Stimulated activated effector memory CD8-positive, alpha-beta T cell treated with anti-CD3 and anti-CD28 coated beads, Interleukin-12 subunit alpha, Interleukin-12 subunit beta, amount 100 ng/mL, for 72 hours (primary cell): ENCODE results near the gene CALY.
A peak's percentile ranks its signal among the peaks of the same experiment; 100 is the strongest.

Experiments
- ATAC-seq: fragments of 150-1000 bp; cut with Tn5 transposase; 2 replicates; pipeline ENCODE4 v1.10.0; 2021
- DNase-seq, 2 donors: peaks; one replicate each; pipeline ENCODE4 v3.0.0; 2021 to 2022; ENCODE audit warnings: low spot score in 2 of 2
- H3K27ac Mint-ChIP-seq: one replicate; pipeline ENCODE4 v1.8.0; 2022; ENCODE audit warnings: mild to moderate bottlenecking, mixed read lengths
- H3K36me3 Mint-ChIP-seq: one replicate; pipeline ENCODE4 v1.8.0; 2022; ENCODE audit warnings: mild to moderate bottlenecking, mixed read lengths
- H3K4me1 Mint-ChIP-seq: one replicate; pipeline ENCODE4 v1.8.0; 2022; ENCODE audit warnings: mixed read lengths
- H3K4me3 Mint-ChIP-seq: one replicate; pipeline ENCODE4 v1.8.0; 2022; ENCODE audit warnings: mild to moderate bottlenecking, mixed read lengths
- H3K9me3 Mint-ChIP-seq: one replicate; pipeline ENCODE4 v1.8.0; 2022; ENCODE audit warnings: mixed read lengths

Gene CALY

GRCh38 chr10:133306941-133307379 lies 29.7 kb downstream of the CALY start:
- Mint-ChIP-seq H3K36me3 (peaks cover 43% of the 10 kb centered on the region), H3K4me1 (peaks cover 31% of the 10 kb centered on the region), H3K27ac (peak overlapping the region; percentile 97), H3K4me3 (peak overlapping the region; percentile 93), H3K9me3 (no peaks in the 10 kb centered on the region)
- DNase-seq: no peak
- no peak for ATAC-seq

- ATAC-seq (no peak), DNase-seq (no peak)
- Mint-ChIP-seq H3K4me1 (peaks cover 31% of the 10 kb centered on the region), H3K9me3 (no peaks in the 10 kb centered on the region), H3K27ac (no peak overlapping the region), H3K36me3 (peaks cover 43% of the 10 kb centered on the region), H3K4me3 (no peak overlapping the region)
Observed at GRCh38 chr10:133306097-133306476, 30.6 kb downstream of the CALY start.

DNA sequence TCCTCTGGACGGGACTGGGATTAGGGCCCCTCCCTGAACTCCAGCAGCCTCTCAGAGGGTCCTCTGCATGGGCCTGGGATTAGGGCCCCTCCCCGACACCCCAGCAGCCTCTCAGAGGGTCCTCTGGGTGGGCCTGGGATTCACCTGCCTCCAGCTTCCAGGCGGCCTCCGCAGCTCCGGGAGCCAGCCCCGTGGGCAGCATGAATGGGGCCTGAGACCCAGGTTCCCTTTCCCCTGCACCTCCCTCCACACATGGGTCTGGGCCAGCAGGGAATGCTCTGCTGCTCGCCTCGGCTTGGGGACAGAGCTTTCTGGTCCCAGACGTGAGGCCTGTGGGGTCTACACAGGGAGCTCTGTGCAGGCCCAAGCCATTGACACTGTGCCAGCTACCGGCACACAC lies 33.5 kb downstream of the CALY start:
- Mint-ChIP-seq H3K9me3 (no peaks in the 10 kb centered on the region), H3K4me3 (no peak overlapping the region), H3K36me3 (peaks cover 56% of the 10 kb centered on the region), H3K4me1 (peaks cover 30% of the 10 kb centered on the region), H3K27ac (no peak overlapping the region)
- DNase-seq (no peak), ATAC-seq (no peak)

GRCh38 chr10:133302230-133302629 lies 34.5 kb downstream of the CALY start:
- no peak for DNase-seq
- Mint-ChIP-seq H3K27ac (no peak overlapping the region), H3K36me3 (peaks cover 57% of the 10 kb centered on the region), H3K9me3 (no peaks in the 10 kb centered on the region), H3K4me3 (no peak overlapping the region), H3K4me1 (peaks cover 25% of the 10 kb centered on the region)
- no peak for ATAC-seq

DNA sequence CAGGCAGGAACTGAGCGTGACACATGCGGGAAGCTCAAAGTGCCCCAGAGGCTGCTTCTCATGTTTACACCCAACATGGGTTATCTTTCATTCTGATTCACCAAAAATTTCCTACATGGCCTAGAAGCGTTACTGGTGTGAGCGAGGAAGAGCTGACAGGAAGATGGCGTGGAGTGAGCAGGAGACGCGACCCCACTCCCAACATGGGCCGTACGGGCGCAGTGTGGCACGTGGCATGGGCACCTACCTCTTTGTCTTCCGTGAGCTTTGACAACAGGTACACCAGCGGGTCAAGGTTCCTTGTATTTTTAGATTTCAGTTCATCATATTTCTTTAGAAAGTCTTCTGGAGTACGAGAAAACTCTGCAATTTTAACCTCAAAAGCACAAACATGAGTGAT lies 37.0 kb downstream of the CALY start:
- Mint-ChIP-seq H3K4me3 (no peak overlapping the region), H3K36me3 (peaks cover 82% of the 10 kb centered on the region), H3K9me3 (no peaks in the 10 kb centered on the region), H3K27ac (no peak overlapping the region), H3K4me1 (peaks cover 6% of the 10 kb centered on the region)
- no peak for DNase-seq
- no peak for ATAC-seq

DNA sequence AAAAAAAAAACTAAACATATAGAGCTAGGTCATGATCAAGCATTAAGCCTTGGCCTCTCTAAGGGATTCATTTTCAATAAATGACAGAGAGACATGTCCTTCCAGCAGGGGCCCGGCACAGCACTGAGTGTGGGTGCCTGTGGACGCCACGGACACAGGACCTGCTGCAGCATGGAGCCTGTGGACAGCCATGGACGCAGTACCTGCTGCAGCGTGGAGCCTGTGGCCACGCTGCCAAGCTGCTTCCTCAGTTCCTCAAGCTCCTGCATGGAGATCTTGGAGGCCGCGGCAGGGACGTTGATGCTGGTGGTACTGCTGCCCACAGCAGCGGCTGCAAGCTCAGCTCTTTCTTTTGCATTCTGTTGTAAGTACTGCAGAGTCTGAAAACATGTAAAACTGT lies 37.5 kb downstream of the CALY start:
- DNase-seq (no peak), ATAC-seq (no peak)
- H3K27ac Mint-ChIP-seq: no peak overlapping the region
- H3K4me1 Mint-ChIP-seq: peaks cover 6% of the 10 kb centered on the region
- peaks cover 87% of the 10 kb centered on the region for H3K36me3 Mint-ChIP-seq
- no peaks in the 10 kb centered on the region for H3K9me3 Mint-ChIP-seq
- no peak overlapping the region for H3K4me3 Mint-ChIP-seq

DNA sequence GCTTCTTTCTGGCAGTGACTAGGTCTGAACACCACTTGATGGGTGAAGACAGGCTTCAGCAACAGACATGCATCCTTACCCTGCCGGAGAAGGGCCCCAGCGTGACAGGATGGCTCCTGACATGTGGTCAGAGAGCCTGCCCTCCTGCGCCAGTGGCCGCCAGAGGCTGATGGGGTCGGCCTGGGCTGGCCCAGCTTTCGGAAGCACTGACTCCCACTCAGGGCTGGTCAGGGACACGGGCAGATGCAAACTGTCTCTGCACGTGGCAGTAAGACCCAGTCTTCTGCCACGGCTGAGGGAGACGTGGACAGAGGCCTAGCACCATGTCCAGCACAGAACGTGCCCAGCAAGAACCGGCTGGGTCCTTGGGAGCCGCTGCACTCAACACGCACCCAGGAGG lies 38.2 kb downstream of the CALY start:
- ATAC-seq: no peak
- H3K27ac Mint-ChIP-seq: no peak overlapping the region
- peaks cover 94% of the 10 kb centered on the region for H3K36me3 Mint-ChIP-seq
- H3K4me3 Mint-ChIP-seq: no peak overlapping the region
- peaks cover 6% of the 10 kb centered on the region for H3K4me1 Mint-ChIP-seq
- DNase-seq: no peak
- H3K9me3 Mint-ChIP-seq: no peaks in the 10 kb centered on the region

- ATAC-seq (no peak), DNase-seq (no peak)
- H3K4me3 Mint-ChIP-seq: no peak overlapping the region
- H3K4me1 Mint-ChIP-seq: peaks cover 6% of the 10 kb centered on the region
- H3K36me3 Mint-ChIP-seq: peaks cover 99% of the 10 kb centered on the region
- H3K9me3 Mint-ChIP-seq: no peaks in the 10 kb centered on the region
- H3K27ac Mint-ChIP-seq: peak overlapping the region; percentile 23
Observed at GRCh38 chr10:133297504-133297903, 39.2 kb downstream of the CALY start.

DNA sequence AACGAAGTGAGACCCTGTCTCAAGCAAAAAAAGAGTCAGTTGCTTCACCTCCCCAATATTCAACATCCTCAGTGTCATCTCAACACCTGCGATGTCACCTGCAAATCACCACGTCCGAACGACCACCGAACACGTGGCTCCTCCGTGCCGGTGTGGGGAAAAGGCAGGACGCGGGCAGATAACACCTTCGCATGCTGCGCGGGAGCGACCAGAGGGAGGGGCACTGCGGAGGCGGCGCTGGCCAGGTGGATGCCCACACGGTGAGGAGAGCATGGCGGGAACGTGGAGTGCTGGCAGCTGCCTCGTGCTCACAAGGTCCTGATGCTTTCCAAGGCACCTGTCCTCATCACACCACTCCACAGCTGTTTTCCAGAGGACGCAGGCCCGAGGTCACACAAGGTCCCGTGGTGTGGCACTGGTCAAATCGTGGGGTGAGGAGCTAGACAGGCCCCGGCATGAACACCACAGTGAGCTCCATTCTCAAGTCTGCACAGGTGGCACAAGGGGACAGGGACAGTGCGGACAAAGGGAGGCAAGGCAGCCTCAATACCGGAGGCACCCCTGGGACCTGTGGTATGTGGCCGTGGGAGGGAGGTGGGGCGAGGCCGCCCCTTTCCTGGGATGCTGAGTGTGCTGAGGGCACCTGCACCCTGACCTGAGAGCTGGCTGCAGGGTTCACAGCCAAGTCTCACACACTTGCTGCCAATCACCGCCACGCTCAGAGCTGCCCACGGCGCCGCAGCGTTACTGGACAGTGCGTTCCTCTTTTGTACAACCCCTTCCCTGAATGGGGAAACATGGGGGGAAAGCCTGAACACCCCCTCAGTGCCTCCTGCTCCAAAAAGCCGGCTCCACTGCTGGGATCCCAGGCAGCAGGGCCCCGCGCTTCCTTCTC lies 41.0 kb downstream of the CALY start:
- Mint-ChIP-seq H3K4me3 (no peak overlapping the region), H3K36me3 (peaks cover 88% of the 10 kb centered on the region), H3K27ac (no peak overlapping the region), H3K4me1 (peaks cover 6% of the 10 kb centered on the region), H3K9me3 (no peaks in the 10 kb centered on the region)
- no peak for DNase-seq
- ATAC-seq: peak; percentile 17

DNA sequence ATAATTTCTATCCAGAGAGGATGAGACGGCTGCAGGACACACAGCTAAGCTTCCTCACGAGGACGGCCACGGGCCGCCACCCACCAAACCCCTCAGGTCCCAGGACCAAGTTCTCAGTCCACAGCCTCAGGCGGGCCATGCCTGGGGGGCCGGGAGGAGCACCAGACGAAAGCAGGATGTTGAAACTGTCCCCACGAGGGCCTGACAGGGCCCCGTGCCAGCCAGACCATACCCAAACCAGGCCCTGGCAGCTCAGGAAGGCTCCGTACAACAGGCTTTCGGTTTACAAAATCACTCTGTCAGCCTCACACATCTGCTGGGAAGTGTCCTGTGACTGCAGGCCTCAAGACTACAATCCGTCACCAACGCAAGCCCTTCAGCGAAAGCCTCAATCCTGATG lies 42.5 kb downstream of the CALY start:
- Mint-ChIP-seq H3K4me1 (peaks cover 6% of the 10 kb centered on the region), H3K27ac (no peak overlapping the region), H3K9me3 (no peaks in the 10 kb centered on the region), H3K36me3 (peaks cover 86% of the 10 kb centered on the region), H3K4me3 (no peak overlapping the region)
- DNase-seq (no peak), ATAC-seq (no peak)

DNA sequence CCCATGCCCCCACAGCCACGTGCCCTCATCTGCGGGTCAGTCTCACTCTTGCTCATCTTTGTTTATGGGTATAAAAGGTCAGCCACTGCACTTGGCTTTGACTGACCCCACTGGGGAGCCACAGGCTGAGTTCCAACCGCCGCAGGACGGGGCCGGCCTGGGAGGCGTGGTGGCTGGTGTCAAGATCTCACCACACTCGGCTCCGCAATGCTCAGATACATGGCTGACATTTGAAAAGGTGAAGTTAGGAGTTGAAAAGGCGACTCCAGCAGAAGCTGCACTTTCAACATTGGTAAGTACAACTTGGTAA lies 42.9 kb downstream of the CALY start:
- H3K36me3 Mint-ChIP-seq: peaks cover 86% of the 10 kb centered on the region
- no peaks in the 10 kb centered on the region for H3K9me3 Mint-ChIP-seq
- no peak for ATAC-seq
- H3K4me3 Mint-ChIP-seq: no peak overlapping the region
- no peak overlapping the region for H3K27ac Mint-ChIP-seq
- H3K4me1 Mint-ChIP-seq: peaks cover 6% of the 10 kb centered on the region
- DNase-seq: no peak

DNA sequence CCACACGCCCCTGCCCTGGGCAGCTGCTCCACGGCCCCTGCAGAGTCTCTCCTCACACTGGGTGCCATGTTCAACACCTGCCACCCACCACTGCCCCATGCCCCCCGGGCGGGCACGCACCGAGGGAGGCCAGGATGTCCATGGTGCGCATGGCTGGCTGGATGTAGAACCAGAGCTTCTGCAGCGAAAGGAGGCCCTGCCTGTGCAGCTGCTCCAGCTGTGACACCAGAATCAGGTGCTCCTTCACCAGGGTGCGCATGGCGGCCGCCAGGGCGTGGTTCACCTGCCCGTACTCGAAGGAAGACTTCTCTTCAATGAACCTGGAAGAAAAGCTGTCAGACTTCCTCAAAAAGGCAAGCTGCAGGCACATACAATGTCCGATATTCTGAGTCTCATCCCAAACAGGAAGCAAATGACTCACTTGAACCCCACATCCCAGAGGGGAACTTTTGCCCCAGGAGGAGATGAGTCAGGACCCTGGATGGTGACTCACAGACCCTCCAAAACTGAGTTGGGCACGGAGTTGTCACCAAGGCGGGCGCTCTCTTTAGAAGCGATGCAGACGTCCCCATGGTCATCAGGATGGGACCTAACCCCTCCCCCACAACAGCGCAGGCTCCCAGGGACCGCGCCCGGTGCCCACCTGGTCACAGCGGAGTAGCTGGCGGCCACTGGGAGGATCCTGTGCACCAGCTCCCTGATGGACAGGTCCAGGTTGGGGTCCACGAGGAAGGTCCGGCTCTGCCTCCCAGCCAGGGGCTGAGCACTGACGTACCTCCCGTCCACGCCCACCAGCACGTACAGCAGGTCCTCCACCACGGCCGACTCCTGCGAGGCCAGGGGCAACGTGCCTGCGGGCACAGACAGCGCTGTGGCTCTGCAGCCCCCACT lies 43.5 kb downstream of the CALY start:
- H3K4me1 Mint-ChIP-seq: peaks cover 4% of the 10 kb centered on the region
- no peak overlapping the region for H3K4me3 Mint-ChIP-seq
- DNase-seq (no peak), ATAC-seq (peak; percentile 74)
- H3K9me3 Mint-ChIP-seq: no peaks in the 10 kb centered on the region
- H3K36me3 Mint-ChIP-seq: peaks cover 86% of the 10 kb centered on the region
- H3K27ac Mint-ChIP-seq: no peak overlapping the region

GRCh38 chr10:133289761-133290160 lies 46.9 kb downstream of the CALY start:
- DNase-seq: no peak
- H3K9me3 Mint-ChIP-seq: no peaks in the 10 kb centered on the region
- H3K27ac Mint-ChIP-seq: no peak overlapping the region
- peaks cover 86% of the 10 kb centered on the region for H3K36me3 Mint-ChIP-seq
- ATAC-seq: no peak
- H3K4me3 Mint-ChIP-seq: no peak overlapping the region
- peaks cover 8% of the 10 kb centered on the region for H3K4me1 Mint-ChIP-seq

- Mint-ChIP-seq H3K27ac (no peak overlapping the region), H3K36me3 (peaks cover 88% of the 10 kb centered on the region), H3K9me3 (no peaks in the 10 kb centered on the region), H3K4me3 (no peak overlapping the region), H3K4me1 (peaks cover 8% of the 10 kb centered on the region)
- ATAC-seq (no peak), DNase-seq (no peak)
Observed at GRCh38 chr10:133287832-133288500, 48.7 kb downstream of the CALY start.

GRCh38 chr10:133286366-133286765 lies 50.3 kb downstream of the CALY start:
- ATAC-seq (no peak), DNase-seq (no peak)
- peak overlapping the region; percentile 17 for H3K27ac Mint-ChIP-seq
- no peaks in the 10 kb centered on the region for H3K9me3 Mint-ChIP-seq
- peaks cover 8% of the 10 kb centered on the region for H3K4me1 Mint-ChIP-seq
- no peak overlapping the region for H3K4me3 Mint-ChIP-seq
- H3K36me3 Mint-ChIP-seq: peaks cover 88% of the 10 kb centered on the region
